GM19328 (cell line): ENCODE measurements around the gene ANKRD18B.
"Not testable (repeated sequence)": the region's sequence is repeated elsewhere in the genome, so short reads cannot be mapped to it uniquely, and the experiment has no call there.

Experiments
- ATAC-seq: cut with Tn5 transposase; IDR thresholded peaks from one replicate; pipeline ENCODE4 v1.9.1; 2021; ENCODE audit warnings: mild to moderate bottlenecking, moderate library complexity; ENCODE audit not compliant: unreplicated experiment

ANKRD18B gene

GRCh38 chr9:33523397-33524305, at the start of gene ANKRD18B:
Gene ANKRD18B (plus strand): TSS chr9:33524251. CDS start chr9:33524490, 239 bp downstream.
- ATAC-seq, result not testable (repeated sequence)

GRCh38 chr9:33475357-33475756, 48.7 kb upstream of the ANKRD18B start:
- no peak for ATAC-seq

GRCh38 chr9:33476503-33476902, 47.5 kb upstream of the ANKRD18B start:
- no peak for ATAC-seq

DNA sequence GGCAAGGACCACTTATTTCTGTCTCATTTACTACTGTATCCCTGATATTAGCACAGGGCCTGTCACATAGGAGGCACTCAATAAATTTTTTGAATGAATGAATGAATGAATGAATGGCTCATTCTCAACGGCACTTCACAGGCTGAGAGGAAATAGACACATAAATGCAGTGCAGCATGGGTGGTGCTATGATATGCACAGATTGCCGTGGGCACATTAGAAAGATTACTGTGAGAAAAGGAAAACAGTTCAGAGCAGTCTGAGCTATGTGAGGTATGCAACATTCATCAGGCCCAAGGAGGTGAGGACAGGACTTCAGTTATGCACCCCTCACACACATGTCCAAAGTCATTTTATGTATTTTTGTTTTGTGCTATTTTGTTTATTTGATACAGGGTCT, 43.9 kb upstream of the ANKRD18B start:
- no peak for ATAC-seq

GRCh38 chr9:33480976-33481375, 43.1 kb upstream of the ANKRD18B start:
- ATAC-seq, result no peak

- ATAC-seq, result not testable (repeated sequence)
Measured at GRCh38 chr9:33485312-33485711, 38.7 kb upstream of the ANKRD18B start.

DNA sequence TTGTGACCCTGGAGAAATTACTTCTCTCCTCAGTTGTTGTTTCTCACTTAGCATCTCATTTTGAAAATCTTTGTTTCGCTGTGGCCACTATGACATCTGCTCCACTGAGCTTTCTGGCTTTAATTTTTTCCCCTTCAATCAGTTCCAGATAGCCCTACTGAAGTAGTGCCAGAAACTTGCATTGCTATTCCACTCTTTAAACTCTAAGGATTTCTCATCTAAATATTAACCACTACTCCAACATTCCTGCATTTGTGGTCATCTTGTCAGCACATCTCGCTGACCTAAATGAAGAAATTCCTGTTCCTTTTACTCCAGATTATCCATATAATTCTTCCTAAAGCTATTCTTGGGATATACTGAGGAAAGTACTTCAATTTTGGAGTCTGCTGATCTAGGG, 35.0 kb upstream of the ANKRD18B start:
- no peak for ATAC-seq

DNA sequence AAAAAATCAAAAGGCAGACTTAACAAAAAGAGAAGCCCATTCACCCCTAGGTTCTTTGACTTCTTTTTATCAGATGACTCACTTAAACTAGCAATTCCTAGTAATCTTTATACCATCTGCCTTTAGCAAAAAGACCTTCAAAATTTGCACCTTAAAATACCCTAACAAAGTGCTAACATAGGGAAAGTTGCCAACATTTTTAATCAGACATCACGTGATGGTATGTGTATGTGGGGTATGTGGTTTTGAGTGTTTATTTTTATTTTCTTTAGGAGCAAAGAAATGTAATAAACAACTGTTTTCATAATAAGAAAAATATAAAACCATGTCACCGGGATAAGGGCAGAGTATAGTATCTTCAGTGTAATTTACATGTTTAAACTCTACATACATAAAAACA, 30.2 kb upstream of the ANKRD18B start:
- not testable (repeated sequence) for ATAC-seq

GRCh38 chr9:33498387-33498786, 25.7 kb upstream of the ANKRD18B start:
- ATAC-seq, result no peak

GRCh38 chr9:33506626-33507370, 17.3 kb upstream of the ANKRD18B start:
- ATAC-seq, result no peak

- no peak for ATAC-seq
Measured at GRCh38 chr9:33510262-33511183, 13.5 kb upstream of the ANKRD18B start.

DNA sequence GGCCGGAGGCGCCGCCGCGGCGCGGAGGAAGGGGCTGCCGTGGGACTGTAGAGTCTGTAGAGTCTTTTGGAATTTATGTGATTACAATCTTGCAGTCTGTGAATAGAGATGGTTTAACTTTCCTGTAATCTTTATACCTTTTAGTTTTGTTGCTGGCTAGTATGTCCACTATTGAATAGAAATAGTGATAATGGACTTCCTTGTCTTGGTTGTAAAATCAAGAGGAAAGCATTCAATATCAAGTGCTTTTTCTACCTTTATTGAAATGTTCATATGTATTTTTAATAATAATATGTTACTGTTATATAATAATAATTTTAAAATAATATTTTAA, 12.9 kb upstream of the ANKRD18B start:
- ATAC-seq, result not testable (repeated sequence)

- ATAC-seq, result not testable (repeated sequence)
Measured at GRCh38 chr9:33512535-33512934, 11.5 kb upstream of the ANKRD18B start.

DNA sequence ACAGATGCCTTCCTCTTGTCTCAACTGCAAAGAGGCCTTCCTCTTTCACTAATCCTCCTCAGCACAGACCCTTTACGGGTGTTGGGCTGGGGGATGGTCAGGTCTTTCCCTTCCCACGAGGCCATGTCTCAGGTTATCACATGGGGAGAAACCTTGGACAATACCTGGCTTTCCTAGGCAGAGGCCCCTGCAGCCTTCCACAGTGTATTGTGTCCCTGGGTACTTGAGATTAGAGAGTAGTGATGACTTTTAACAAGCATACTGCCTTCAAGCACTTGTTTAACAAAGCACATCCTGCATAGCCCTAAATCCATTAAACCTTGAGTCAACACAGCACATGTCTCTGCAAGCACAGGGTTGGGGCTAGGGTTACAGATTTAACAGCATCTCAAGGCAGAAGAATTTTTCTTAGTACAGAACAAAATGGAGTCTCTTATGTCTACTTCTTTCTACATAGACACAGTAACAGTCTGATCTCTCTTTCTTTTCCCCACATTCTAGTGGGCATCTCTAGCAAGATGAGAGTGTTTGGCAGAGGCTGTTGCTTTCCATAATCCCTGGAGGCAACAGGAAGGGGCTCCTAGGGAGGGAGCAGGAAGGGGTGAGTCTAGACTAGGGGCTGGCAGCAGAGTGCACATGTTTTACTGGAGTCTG, 8.6 kb upstream of the ANKRD18B start:
- ATAC-seq, result not testable (repeated sequence)

- not testable (repeated sequence) for ATAC-seq
Measured at GRCh38 chr9:33516397-33516796, 7.7 kb upstream of the ANKRD18B start.

- no peak for ATAC-seq
Measured at GRCh38 chr9:33517373-33517772, 6.7 kb upstream of the ANKRD18B start.

GRCh38 chr9:33517934-33518577, 6.0 kb upstream of the ANKRD18B start:
- not testable (repeated sequence) for ATAC-seq

- not testable (repeated sequence) for ATAC-seq
Measured at GRCh38 chr9:33521861-33522260, 2.2 kb upstream of the ANKRD18B start.

DNA sequence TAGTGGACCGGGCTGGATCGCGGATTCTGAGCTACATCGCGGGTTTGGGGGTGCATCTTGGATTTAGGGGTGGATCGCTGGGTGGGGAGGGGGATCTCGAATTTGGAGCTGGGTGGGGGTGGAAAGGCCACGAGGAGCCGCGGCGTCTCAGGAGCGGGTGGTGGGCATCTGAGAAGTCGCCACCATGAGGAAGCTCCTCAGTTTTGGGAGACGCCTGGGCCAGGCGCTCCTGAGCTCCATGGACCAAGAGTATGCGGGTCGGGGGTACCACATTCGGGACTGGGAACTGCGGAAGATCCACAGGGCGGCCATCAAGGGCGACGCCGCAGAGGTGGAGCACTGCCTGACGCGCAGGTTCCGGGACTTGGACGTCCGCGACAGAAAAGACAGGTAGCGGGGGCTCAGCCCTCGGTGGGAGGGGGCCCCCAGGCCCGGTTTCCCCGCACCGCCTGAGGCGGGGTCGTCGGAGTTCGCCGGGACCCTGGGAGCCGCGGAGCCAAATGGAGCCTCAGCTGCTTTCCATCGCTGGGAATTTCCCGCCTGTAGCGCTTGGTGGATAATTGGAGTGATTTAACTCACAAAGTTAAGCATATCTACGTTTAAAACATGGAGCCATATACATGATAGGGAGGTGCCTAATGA, 376 bp downstream of the ANKRD18B start:
- no peak for ATAC-seq
